Activated CD8-positive, alpha-beta memory T cell treated with anti-CD3 and anti-CD28 coated beads, Interleukin-2, amount 50 U/mL, for 4 hours (primary cell): ENCODE measurements around the gene TSBP1.
"Not testable (repeated sequence)": the region's sequence is repeated elsewhere in the genome, so short reads cannot be mapped to it uniquely, and the experiment has no call there.

Experiments
- DNase-seq: peaks from one replicate; pipeline ENCODE4 v3.0.0-alpha.2; 2020

Gene TSBP1

GRCh38 chr6:32271429-32271828 lies 100.3 kb downstream of the TSBP1 start:
- no peak for DNase-seq

GRCh38 chr6:32268459-32268858 lies 103.2 kb downstream of the TSBP1 start:
- not testable (repeated sequence) for DNase-seq

- DNase-seq: no peak
Observed at GRCh38 chr6:32267035-32267434, 104.7 kb downstream of the TSBP1 start.

- not testable (repeated sequence) for DNase-seq
Observed at GRCh38 chr6:32257262-32257661, 114.4 kb downstream of the TSBP1 start.

GRCh38 chr6:32255199-32256153 lies 116.2 kb downstream of the TSBP1 start:
- DNase-seq: peak; percentile 65

- DNase-seq: no peak
Observed at GRCh38 chr6:32254761-32255198, 116.9 kb downstream of the TSBP1 start.

GRCh38 chr6:32252331-32253009 lies 119.2 kb downstream of the TSBP1 start:
- DNase-seq: no peak

GRCh38 chr6:32249262-32249661 lies 122.4 kb downstream of the TSBP1 start:
- no peak for DNase-seq

GRCh38 chr6:32247401-32247800 lies 124.3 kb downstream of the TSBP1 start:
- DNase-seq: no peak

GRCh38 chr6:32244946-32245398 lies 126.7 kb downstream of the TSBP1 start:
- peak; percentile 77 for DNase-seq

- no peak for DNase-seq
Observed at GRCh38 chr6:32244270-32244669, 127.4 kb downstream of the TSBP1 start.
